Right renal cortex interstitium (tissue), 3 donors: ENCODE measurements around the gene CFAP206. TPM values are rescaled to one million over a fixed set of nuclear protein-coding genes. Genes with fewer than 3 reads are reported as not detected.
"Not testable (repeated sequence)": the region's sequence is repeated elsewhere in the genome, so short reads cannot be mapped to it uniquely, and the experiment has no call there.

Experiments
- DNase-seq, 3 donors: peaks; one replicate each; pipeline ENCODE4 v3.0.0-alpha.2; 2013; ENCODE audit warnings: low read depth in 3 of 3, low spot score in 2 of 3
- polyA plus RNA-seq, 3 donors: library from polyadenylated mRNA; unstranded; fragments of 120-200 nt; gene quantifications; one replicate each; pipeline ENCODE4 v1.2.1, GENCODE V29; 2013; ENCODE audit not compliant: insufficient read length in 3 of 3

The CFAP206 gene
- polyA plus RNA-seq, 3 donors = 3.3 to 4.6 (median 4.1) TPM

DNA sequence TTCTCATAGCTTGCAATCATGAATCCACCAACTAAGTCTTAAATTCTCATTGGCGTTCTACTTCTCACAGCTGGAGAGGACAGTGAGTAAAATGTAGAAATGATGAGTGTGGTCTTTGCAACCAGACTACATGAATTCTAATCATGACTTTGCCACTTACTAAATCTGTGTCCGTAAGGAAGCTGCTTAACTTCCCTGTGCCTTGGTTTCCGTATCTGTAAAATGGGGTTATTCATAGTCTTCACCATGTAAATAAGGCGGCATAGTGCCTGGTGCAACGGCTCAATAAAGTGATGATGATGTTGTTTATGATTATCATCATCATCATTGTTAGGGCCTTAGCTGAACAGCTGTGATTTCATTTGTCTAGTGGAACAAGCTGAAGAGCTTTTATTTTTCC is 12.6 kb downstream of the CFAP206 start:
- no peak for DNase-seq

DNA sequence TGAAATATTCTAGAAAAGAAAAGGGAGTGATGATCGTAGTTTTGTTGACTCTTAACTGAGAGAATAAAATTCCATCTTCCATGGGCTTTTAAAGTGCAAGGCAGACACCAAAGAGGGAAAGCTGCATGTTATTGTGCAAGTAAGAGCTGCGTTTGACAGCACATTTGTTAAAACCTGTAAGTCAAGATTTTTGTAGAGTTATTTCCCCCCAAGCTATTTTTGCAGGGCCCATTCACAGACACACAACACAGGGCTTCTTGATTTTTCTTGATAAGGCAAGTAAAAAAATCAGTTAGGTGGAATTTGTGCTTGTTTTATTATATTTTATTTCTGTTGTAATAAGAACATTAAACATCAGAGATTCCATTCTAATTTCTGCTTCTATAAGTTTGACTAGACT is 13.8 kb downstream of the CFAP206 start:
- DNase-seq = no peak

DNA sequence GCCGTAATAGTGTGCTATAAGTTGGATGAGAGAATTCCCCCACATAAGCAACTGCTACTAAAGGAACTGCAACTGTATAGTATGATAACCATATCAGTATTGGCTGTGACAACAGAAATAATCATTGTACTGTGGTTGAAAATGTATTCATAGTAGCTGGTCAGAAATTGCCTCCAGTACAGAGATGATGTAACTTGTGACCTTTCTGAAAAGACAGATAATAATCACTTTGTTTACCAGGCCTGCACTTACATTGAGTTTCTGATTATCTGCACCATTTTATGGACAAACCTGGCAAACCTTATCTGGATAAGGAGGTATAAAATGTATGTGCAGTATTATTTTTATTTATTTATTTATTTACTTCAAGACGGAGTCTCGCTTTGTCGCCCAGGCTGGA is 19.0 kb downstream of the CFAP206 start:
- no peak for DNase-seq

DNA sequence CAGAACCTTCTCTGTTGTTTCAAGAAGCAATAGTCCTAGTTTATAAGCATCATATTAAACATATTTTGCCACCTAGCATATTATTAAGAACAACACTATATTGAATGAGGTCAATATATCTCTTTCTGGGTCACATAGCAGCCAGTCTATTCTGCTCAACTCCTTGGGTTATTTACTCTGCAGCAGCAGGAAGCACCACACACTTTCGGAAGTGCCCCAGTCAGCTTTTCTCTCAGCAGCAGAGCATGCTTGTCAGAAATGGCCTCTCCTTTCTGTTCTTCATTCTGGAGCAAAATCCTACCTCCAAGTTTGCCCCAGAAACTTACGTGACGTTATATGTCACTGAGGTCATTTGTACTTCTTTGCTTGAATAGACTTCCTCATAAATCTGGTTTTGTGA is 22.7 kb downstream of the CFAP206 start:
- DNase-seq = no peak

DNA sequence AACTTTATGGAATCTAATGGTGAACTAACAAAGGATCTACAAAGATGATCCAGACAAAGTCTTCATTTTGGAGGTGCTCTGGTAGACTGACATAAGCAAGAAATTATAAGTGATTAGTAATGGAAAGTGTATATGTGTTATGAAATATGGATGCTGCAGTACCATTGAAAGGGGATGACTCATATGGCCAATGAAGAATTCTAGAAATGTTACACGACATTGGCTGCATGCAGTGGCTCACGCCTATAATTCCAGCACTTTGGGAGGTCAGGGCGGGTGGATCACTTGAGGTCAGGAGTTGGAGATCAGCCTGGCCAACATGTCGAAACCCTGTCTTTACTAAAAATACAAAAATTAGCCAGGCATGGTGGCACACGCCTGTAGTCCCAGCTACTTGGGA is 23.5 kb downstream of the CFAP206 start:
- DNase-seq = no peak

DNA sequence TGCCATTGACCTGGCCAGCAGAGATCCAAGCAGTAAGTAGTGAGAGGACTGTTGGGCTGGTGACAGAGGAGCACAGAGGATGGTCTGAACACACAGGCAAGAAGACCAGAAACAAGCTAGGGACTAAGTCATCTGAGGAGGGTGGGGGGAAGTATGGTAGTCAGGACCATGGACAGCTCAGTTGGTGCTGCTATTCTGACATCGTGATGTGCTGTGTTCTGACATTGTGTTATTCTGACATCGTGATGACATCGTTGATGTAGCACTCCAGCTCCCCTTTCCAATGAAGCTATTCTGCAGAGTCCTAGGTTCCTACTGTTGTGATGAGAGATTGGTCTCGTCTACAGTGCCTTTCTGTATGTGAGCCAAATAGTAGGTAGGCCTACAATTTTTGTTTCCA is 28.7 kb downstream of the CFAP206 start:
- DNase-seq = peak; percentile 56 to 72 (median 68)

DNA sequence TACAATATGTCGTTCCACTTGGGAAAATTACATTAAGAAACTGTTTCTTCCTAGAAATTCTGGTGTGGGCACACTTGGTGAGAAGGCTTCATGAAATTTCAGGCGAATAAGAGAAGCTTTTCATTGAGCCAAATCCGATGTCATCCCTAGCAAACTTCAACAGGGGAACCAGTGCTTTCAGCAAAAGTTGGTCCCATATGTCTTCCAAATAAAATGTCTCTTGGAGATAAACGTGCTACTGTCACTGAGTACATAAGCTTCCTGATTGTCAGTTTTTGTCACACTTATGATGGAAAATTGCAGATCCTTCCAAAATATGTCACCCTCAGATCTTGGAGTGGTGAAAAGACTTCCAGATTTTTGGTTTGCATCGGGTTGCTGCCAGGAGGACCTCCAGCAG is 33.9 kb downstream of the CFAP206 start:
- DNase-seq = no peak

DNA sequence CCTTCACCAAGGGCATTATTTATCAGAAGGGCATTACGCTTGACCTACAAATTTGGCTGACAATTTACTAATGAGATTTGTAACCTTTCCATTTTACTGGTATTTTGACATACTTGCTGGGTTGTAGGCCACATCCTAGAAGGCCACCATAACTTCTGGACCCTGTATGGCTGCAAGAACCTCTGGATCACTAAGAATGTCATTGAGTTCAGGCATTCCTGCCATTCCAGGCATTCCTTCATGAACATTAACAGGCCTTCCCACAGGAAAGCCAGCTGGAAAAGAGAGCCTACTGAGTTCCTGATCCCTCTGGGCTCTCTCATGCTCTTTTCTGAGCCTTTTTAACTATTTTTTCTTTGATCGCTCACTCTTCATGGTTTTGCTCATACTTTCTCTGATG is 36.6 kb downstream of the CFAP206 start:
- no peak for DNase-seq

DNA sequence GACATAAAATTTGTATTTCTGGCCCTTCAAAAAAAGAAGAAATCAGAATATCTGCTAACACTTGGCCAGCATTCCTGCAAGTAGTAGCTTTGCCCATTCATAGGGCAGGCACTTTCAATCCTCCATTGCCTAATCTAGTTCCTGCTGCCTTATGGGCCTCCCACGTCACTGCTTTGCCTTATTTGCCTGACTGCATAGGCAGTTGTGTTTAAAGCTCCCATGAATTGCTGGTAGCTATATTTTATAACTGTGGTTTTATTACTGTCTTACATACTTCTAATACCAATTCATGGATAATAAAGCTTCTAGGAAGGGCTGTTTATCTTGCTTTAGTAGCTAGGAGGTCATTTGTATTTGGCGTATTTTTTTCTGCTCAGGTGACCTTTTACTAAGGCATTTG is 57.3 kb downstream of the CFAP206 start:
- no peak for DNase-seq

DNA sequence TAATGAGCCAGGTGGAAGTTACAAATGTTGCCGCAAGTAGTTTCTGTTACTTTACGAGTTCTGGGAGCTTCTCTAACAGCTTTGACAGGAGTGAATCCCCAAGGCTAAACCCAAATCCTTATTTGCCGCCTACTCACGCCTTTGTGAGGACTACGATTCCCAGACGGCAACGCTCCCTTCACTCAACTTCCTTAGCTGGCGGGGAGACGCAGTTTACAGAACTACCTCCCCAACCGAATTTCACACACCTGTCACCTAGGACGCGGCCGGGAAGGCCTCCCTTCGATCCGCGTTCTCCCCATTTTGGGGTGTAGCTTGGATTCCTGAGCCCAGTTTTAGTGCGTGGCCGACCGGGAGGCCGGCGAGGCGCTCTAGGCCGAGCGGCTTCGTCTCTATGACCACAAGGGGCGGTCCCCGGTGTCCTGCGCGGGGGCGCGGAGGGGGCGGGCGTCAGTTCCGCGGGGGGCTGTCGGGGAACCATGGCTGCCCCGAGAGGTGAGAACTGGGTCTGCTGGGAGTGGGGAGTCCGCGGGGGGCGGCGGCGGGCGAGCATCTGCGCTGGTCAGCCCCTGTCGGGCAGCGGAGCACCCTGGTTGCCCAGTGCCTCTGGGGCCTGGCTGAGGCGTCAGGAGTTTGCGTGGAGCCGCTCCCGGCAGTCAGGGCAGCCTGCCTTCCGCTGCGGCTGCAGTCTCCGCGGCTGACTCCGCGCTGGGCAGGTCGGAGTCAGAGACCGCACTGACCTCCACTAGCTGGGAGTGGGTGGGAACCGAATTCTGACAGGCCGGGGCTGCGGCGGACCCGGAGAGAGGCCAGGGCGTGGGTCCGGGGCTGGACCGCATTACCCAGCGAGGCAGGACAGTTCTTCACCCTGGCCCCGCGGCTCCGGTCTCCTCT is 65.0 kb downstream of the CFAP206 start, which contains the start of gene SLC35A1:
Gene SLC35A1 (plus strand): TSS at position 450 of the 894 bp plus-strand sequence. CDS start 30 bp downstream, at position 480.
- DNase-seq = peak; percentile 78 to 85 (median 79)

DNA sequence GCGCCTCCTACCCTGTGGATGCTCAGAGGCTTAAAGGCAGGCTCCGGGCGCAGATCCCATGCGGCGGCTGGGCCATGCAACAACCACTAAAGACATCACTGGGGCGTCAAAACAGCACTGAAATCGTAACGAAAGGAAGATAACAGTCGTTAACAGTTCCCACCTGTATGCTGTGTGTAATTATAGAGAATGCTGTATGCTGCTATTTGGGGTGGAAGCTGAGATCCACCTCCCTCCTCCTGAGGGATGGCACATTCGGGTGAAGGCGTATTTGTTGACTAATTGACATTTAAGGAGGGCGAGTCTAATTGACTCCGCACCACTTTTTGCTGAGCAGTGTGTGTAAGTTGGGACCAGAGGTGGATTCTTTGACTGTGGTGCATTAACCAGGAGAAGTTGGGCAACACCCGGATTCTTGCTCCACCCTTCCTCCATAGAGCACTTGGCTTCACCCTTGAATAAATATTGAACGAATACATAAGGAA is 65.7 kb downstream of the CFAP206 start:
- peak; percentile 4 to 27 (median 9) for DNase-seq

DNA sequence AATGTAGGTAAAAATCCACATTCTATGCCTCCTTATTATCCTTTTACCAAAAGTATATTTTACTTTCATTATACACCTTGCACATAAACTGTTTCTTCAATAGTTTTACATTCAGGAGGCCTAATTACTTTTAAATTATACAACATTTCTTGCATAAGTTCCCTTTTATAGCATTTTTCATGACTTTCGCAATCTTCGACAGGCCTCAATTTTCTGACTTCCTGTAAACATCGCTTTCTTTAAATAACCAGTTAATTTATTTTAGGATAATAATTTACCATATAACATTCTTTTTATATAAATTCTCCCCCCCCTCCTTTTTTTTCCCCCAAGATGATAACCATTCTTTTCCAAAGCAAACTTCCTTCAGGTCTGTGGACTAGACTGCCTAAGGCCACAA is 74.2 kb downstream of the CFAP206 start:
- DNase-seq = no peak

DNA sequence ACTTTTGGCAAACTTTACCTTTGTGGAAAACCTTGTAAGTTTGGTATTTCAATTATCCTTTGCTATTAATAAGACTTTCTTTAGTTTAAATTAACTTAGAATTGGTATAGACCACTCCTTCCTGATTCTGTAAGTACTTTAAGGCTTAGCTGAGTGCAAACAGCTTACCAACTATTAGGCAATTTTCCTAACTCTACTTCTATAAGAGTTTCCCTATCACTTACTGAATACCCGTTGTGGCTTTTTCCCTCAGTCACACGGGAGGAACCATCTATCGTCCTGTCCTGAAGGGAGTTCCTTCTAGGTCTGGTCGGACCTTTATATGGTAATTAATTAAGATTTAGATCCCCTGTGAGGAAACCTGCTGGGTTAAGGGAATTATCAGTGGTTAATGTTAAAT is 74.6 kb downstream of the CFAP206 start:
- no peak for DNase-seq

DNA sequence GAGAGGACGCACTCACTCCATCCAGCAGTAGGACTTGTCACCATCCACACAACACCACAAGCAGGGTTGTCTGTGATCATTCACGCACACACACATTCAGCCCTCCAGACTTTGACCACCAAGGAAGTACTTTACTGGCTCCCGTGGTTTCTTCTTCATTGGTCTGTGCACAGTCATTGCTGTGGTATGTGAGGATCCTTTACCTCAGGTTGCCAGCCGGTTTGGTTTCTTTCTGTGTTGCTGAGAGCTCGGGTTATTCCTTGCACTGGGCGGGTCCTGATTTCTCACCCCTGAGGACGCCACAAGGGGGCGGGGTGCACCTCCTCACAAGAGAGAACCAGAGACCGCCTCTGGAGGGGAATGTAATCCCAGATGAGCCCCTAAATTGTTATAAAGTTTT is 76.2 kb downstream of the CFAP206 start:
- no peak for DNase-seq

DNA sequence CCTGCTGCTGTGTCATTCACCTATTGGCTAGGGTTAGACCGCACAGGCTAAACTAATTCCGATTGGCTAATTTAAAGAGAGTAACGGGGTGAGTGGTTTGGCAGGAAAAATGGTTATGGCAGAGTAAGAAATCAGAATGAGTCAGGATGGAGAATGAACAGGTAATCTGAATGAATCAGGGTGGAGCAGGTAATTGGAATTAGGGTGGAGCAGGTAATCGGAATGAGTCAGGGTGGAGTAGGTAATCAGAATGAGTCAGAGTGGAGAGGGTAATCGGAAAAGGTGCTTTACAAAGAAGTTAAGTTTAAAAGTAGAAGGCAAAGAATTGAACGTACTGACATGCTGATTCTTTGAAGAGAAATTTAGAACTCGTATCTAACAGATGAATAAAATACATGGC is 76.7 kb downstream of the CFAP206 start:
- no peak for DNase-seq

DNA sequence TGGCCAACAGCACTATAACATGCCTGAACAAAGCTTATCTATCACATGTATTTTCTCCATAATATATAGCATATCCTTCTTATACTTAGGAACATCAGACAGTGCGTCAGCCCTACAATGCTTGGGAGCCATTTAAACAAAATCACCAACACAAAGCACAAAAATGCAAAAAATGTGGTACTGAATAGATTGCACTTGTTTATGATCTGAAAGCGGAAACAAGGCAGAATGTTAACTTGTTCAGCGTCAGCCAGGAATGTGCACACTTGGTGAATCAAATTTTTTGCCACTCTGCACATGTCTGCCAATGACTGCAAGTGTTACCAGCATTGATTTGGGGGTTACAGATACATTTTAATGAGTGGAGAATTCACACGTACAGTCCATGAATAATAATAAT is 79.8 kb downstream of the CFAP206 start:
- DNase-seq = no peak

DNA sequence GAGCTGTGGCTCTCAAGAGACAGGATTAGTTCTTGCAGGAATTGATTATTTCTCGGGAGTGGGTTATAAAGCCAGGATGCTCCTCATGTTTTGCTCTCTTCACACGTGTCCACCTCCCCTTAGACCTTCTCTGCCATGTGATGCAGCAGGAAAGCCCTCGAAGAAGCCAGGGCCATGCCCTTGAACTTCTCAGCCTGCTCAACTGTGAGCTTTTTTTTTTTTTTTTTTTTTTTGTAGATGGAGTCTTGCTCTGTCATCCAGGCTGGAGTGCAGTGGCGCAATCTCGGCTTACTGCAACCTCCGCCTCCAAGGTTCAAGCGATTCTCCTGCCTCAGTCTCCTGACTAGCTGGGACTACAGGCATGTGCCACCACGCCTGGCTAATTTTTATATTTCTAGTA is 81.6 kb downstream of the CFAP206 start:
- not testable (repeated sequence) for DNase-seq

DNA sequence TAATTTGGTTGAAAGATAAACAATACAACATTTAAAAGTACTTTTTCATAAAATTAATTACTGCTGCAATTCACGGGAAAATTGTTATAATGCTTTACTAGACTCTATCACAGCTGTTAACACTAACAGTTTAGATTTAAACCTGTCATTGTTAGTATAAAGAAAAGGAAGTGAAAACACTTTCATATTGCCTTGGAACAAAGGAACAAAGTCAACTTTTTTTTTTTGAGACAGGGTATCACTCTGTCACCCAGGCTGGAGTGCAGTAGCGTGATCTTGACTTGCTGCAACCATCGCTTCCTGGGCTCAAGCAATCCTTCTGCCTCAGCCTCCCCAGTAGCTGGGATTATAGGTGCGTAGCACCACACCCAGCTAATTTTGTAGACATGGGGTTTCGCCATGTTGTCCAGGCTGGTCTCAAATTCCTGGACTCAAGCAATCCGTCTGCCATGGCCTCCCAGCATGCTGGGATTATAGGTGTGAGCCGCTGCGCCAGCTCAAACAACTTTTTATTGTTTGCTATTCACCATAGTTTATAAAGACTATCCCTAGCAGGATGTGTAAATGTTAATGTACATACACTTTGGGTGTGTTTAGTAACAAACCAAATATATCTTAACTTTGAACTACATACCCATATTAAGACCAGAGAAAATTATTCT is 87.1 kb downstream of the CFAP206 start:
- no peak for DNase-seq

DNA sequence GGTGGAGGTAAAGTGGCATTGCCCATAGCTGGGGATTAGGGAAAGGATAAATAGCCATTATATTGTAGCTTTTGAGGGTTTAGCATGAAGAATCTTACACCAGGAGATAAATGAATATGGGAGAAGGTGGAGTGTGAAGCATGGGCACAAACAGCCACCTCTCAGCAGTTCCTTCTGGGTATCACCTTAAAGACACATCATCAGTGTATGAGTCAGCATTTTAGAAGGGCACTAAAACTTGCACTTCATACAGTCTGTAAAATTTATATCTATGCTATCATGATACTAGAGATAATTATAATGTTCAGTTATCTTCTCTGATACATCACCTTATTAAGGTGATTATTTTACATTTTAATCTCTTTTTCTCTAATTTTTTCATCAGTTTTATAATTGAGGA is 90.3 kb downstream of the CFAP206 start:
- no peak for DNase-seq

DNA sequence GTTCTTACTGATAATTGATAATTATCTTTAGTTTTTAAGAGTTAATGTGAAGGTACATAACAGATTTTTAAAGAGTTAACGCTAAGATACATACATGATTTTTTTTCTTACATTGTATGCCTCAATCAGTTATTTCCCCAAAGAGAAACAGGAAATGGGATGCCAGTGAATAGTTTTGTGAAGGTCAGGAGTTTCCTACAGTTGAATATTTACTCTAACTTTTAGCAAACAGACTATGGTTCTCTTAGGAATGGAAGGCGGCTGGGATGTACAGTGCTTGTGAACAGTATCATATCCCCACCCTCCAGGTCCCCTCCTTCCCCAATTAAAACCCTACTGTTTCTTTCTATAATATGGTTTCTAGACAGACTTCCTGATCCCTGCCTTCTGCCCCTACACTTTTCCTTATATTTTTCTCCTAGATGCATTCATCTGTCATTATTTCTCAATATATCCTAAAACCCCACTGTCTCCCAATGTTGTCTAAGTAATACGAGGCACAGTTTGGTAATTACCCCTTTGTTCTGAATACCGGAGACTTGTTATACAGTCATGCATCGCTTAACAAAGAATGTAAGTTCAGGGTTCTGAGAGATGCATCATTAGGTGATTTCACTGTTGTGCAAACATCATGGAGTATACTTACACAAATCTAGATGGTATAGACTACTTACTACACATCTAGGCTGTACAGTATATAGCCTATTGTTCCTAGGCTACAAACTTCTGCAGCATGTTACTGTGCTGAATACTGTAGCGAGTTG is 94.2 kb downstream of the CFAP206 start:
- no peak for DNase-seq

DNA sequence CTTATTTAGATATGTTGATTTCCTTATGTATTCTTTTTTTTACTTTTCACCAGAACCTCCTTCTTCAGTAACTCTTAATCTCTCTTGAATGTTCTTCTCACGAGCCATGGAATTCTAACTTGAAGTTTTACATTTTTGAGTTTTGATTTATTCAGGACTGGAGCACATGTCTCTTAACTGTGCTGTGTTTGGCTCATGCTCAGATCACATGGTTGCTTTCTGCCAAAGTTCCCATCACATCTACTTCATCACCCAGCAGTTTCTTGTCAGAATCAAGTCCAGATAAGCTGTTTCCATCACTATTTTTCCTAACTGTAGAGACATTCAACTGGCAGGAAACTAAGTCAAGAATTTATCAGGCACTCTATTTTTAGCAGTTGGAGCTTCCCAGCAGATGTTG is 96.7 kb downstream of the CFAP206 start:
- DNase-seq = no peak
